Measurements from ENCODE around the gene SERP1. TPM values are rescaled to one million over a fixed set of nuclear protein-coding genes. Genes with fewer than 3 reads are reported as not detected.
A peak's percentile ranks its signal among the peaks of the same experiment; 100 is the strongest.

Gene SERP1
- total and polyA plus RNA-seq, 2 donors from 2014 or later, result 84.0 to 90.3 TPM

DNA sequence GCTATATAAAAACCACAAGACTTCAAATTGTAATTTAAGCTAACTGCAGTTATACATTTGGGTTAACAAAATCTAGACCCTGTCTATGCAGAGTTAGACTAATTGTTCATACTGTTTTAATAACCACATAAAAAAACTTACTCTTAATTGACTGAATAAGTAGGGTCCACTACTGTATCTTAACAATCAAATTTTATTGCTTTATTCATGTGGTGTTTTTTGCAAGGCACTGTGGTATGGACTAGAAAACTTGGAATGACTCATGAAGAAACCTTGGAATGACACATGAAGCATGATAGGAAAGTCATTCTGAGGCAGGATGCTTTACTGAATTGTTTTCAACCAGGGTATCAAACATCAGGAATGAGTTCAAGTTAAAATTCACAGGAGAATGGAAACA, 2.3 kb downstream of the SERP1 start:
- peak overlapping the region in 1 of 3 donors; percentile 89 for H3K9ac ChIP-seq (ENCODE audit: low read length in 3 of 3)
- DNase-seq (no peak), FAIRE-seq (no peak)
- peaks cover 4 to 10% (median 5%) of the 10 kb centered on the region in 3 donors for H3K4me1 ChIP-seq (ENCODE audit: control insufficient read depth in 2 of 3, insufficient read depth in 2 of 3, low read depth in 1 of 3, low read length in 3 of 3)
- H3K27me3 ChIP-seq (ENCODE audit: control insufficient read depth, insufficient read depth, low read length), result no peaks in the 10 kb centered on the region
- no peak for TF ChIP-seq CTCF (IDR thresholded peaks at IDR 0.05; ENCODE audit: borderline replicate concordance, extremely low read depth, insufficient read depth)
- H3K9me3 ChIP-seq (ENCODE audit: control insufficient read depth in 2 of 3, insufficient read depth in 1 of 3, low read length in 3 of 3), result no peaks in the 10 kb centered on the region
- peak overlapping the region in 1 of 3 donors; percentile 14 for H3K4me3 ChIP-seq (ENCODE audit: low read length in 3 of 3)
- peaks cover 3 to 11% (median 5%) of the 10 kb centered on the region in 3 donors for H3K36me3 ChIP-seq (ENCODE audit: control insufficient read depth in 2 of 3, insufficient read depth in 3 of 3, low read length in 3 of 3)
- H3K27ac ChIP-seq (ENCODE audit: low read depth in 2 of 2, low read length in 2 of 2), result peak overlapping the region in 1 of 2 donors; percentile 2
- intact Hi-C loops (cut with DNase I), result no loop called here

DNA sequence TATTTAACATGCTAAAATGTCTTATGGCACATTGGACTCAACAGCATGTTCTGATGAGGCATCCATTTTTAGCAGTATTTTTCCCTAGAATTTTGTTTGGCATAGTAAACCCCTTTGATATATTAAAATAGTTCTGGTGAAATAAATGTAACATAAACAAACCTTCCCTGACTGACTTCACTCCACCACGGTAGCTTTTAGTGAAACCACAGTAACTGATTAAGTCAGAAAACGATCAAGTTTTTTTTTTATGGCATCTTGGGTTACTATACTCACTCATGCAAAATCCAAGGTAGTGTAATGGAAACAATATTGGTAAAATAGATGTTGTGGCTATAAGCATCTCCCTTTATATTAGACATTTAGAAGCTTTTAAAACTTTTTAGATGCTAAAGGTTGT, 2.8 kb downstream of the SERP1 start:
- H3K4me1 ChIP-seq (ENCODE audit: control insufficient read depth in 2 of 3, insufficient read depth in 2 of 3, low read depth in 1 of 3, low read length in 3 of 3), result peaks cover 4 to 10% (median 5%) of the 10 kb centered on the region in 3 donors
- intact Hi-C loops (cut with DNase I), result no loop called here
- H3K36me3 ChIP-seq (ENCODE audit: control insufficient read depth in 2 of 3, insufficient read depth in 3 of 3, low read length in 3 of 3), result peaks cover 3 to 11% (median 5%) of the 10 kb centered on the region in 3 donors
- no peaks in the 10 kb centered on the region for H3K27me3 ChIP-seq (ENCODE audit: control insufficient read depth, insufficient read depth, low read length)
- no peak overlapping the region for H3K4me3 ChIP-seq (ENCODE audit: low read length in 3 of 3)
- H3K9ac ChIP-seq (ENCODE audit: low read length in 3 of 3), result no peak overlapping the region
- H3K9me3 ChIP-seq (ENCODE audit: control insufficient read depth in 2 of 3, insufficient read depth in 1 of 3, low read length in 3 of 3), result no peaks in the 10 kb centered on the region
- no peak for TF ChIP-seq CTCF (IDR thresholded peaks at IDR 0.05; ENCODE audit: borderline replicate concordance, extremely low read depth, insufficient read depth)
- H3K27ac ChIP-seq (ENCODE audit: low read depth in 2 of 2, low read length in 2 of 2), result no peak overlapping the region
- DNase-seq (no peak), FAIRE-seq (no peak)

- intact Hi-C loops (cut with DNase I), result no loop called here
- H3K4me1 ChIP-seq (ENCODE audit: control insufficient read depth in 2 of 3, insufficient read depth in 2 of 3, low read depth in 1 of 3, low read length in 3 of 3), result peaks cover 4 to 10% (median 5%) of the 10 kb centered on the region in 3 donors
- peaks cover 3 to 11% (median 5%) of the 10 kb centered on the region in 3 donors for H3K36me3 ChIP-seq (ENCODE audit: control insufficient read depth in 2 of 3, insufficient read depth in 3 of 3, low read length in 3 of 3)
- no peak overlapping the region for H3K9ac ChIP-seq (ENCODE audit: low read length in 3 of 3)
- no peak overlapping the region for H3K27ac ChIP-seq (ENCODE audit: low read depth in 2 of 2, low read length in 2 of 2)
- no peak for FAIRE-seq
- H3K9me3 ChIP-seq (ENCODE audit: control insufficient read depth in 2 of 3, insufficient read depth in 1 of 3, low read length in 3 of 3), result no peaks in the 10 kb centered on the region
- no peak for TF ChIP-seq CTCF (IDR thresholded peaks at IDR 0.05; ENCODE audit: borderline replicate concordance, extremely low read depth, insufficient read depth)
- no peak overlapping the region for H3K4me3 ChIP-seq (ENCODE audit: low read length in 3 of 3)
- H3K27me3 ChIP-seq (ENCODE audit: control insufficient read depth, insufficient read depth, low read length), result no peaks in the 10 kb centered on the region
- no peak for DNase-seq
Observed at GRCh38 chr3:150543128-150543527, 3.2 kb downstream of the SERP1 start.

DNA sequence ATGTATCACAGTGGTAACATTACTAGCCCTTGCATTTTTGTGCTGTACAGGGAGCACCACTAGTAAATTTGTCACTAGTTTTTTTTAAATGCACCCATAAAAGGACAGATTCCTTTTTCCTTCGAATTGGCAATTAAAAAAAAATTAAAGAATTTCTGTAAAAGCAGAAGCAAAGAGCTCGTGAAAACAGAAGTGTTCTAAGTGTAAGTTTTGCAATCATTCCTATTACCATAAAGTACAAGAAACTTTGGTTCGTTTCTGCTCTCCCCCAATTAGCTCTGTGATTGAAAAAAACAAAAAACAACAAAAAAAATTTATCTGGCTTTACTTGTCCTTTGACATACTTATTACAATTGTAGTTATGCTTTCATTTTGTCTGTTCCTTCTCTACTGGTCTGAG, 5.3 kb downstream of the SERP1 start:
- H3K4me1 ChIP-seq (ENCODE audit: control insufficient read depth in 2 of 3, insufficient read depth in 2 of 3, low read depth in 1 of 3, low read length in 3 of 3), result peaks cover 3 to 10% (median 5%) of the 10 kb centered on the region in 3 donors
- FAIRE-seq (no peak), DNase-seq (no peak)
- no peak overlapping the region for H3K9ac ChIP-seq (ENCODE audit: low read length in 3 of 3)
- H3K36me3 ChIP-seq (ENCODE audit: control insufficient read depth in 2 of 3, insufficient read depth in 3 of 3, low read length in 3 of 3), result peaks cover 3 to 11% (median 5%) of the 10 kb centered on the region in 3 donors
- intact Hi-C loops (cut with DNase I), result no loop called here
- no peak overlapping the region for H3K4me3 ChIP-seq (ENCODE audit: low read length in 3 of 3)
- no peaks in the 10 kb centered on the region for H3K9me3 ChIP-seq (ENCODE audit: control insufficient read depth in 2 of 3, insufficient read depth in 1 of 3, low read length in 3 of 3)
- TF ChIP-seq CTCF (IDR thresholded peaks at IDR 0.05; ENCODE audit: borderline replicate concordance, extremely low read depth, insufficient read depth), result no peak
- H3K27me3 ChIP-seq (ENCODE audit: control insufficient read depth, insufficient read depth, low read length), result no peaks in the 10 kb centered on the region
- no peak overlapping the region for H3K27ac ChIP-seq (ENCODE audit: low read depth in 2 of 2, low read length in 2 of 2)
